HepG2 (cell line): ENCODE results near the gene FXYD5. TPM values are rescaled to one million over a fixed set of nuclear protein-coding genes. Genes with fewer than 3 reads are reported as not detected.
A peak's percentile ranks its signal among the peaks of the same experiment; 100 is the strongest.

Source experiments
- ATAC-seq: fragments of 200-7000 bp; cut with Tn5 transposase; 3 replicates; pipeline ENCODE4 v1.9.1; 2020; ENCODE audit warnings: mild to moderate bottlenecking, moderate library complexity
- BruUV-seq: library from RNA; stranded (reverse); fragments of 400-500 nt; replicated peaks from 2 replicates; lab custom pipeline; 2021; lab: Mats Ljungman, UMichigan
- CTCF ChIA-PET: fragments of 300-600 bp; formaldehyde crosslinking; extraction: SDS; loops from one replicate; lab custom pipeline; 2021; ENCODE audit warnings: low total read pairs, inconsistent platforms, low intra/inter-chr PET ratio; lab: Yijun Ruan, JAX
- POLR2A ChIA-PET: fragments of 350-600 bp; sonication (Branson Sonifier 250); formaldehyde crosslinking; loops from one replicate; lab custom pipeline; 2020; ENCODE audit warnings: antibody characterized with exemption, inconsistent platforms; lab: Yijun Ruan, JAX
- DNase-seq: peaks from one replicate; pipeline ENCODE4 v3.0.0-alpha.2; 2015; ENCODE audit warnings: low spot score
- FAIRE-seq: peaks from 3 replicates; lab custom pipeline; 2011; peaks lifted over from hg19 to GRCh38; lab: Jason Lieb, UNC
- H2AFZ ChIP-seq: one replicate; pipeline ENCODE4 v1.6.1; 2011; ENCODE audit warnings: low read length, inconsistent platforms
- H3K27ac ChIP-seq: fragments of 300-600 bp; 3 replicates; pipeline ENCODE4 v1.8.0; 2011; ENCODE audit warnings: mixed run types, mild to moderate bottlenecking, mixed read lengths, low read length, inconsistent platforms; ENCODE audit not compliant: insufficient read depth; ENCODE audit errors: extremely low read length
- H3K27me3 ChIP-seq, 2 experiments: fragments of 200-600 bp in 1 of 2; 2 replicates in 1 of 2; 3 replicates in 1 of 2; pipeline versions ENCODE4 v1.6.0 to v1.8.0; 2011; ENCODE audit warnings: low read length in 2 of 2, mild to moderate bottlenecking in 2 of 2, moderate library complexity in 2 of 2, inconsistent platforms in 1 of 2; ENCODE audit not compliant: insufficient read depth in 2 of 2, control insufficient read depth in 1 of 2
- H3K36me3 ChIP-seq, 2 experiments: fragments of 200-600 bp in 1 of 2; replicated peaks in 1 of 2; 2 replicates in 1 of 2; 3 replicates in 1 of 2; pipeline versions ENCODE4 v1.5.1 to v1.8.0; 2011; ENCODE audit warnings: low read length in 2 of 2, inconsistent platforms in 1 of 2; ENCODE audit not compliant: insufficient read depth in 2 of 2, control insufficient read depth in 1 of 2
- H3K4me1 ChIP-seq: 2 replicates; pipeline ENCODE4 v1.5.1; 2012; ENCODE audit warnings: low read length, inconsistent platforms; ENCODE audit not compliant: insufficient read depth
- H3K4me2 ChIP-seq: 2 replicates; pipeline ENCODE4 v1.6.0; 2011; ENCODE audit warnings: low read depth, low read length, inconsistent platforms
- H3K4me3 ChIP-seq, 3 experiments: fragments of 200-600 bp in 1 of 3; sonication (generic), shearing (Covaris generic) in 1 of 3; replicated peaks in 1 of 3; 2 replicates each; pipeline ENCODE4 v1.5.1; 2011 to 2016; ENCODE audit warnings: low read length in 3 of 3, inconsistent platforms in 2 of 3, low read depth in 2 of 3, mild to moderate bottlenecking in 2 of 3, control low read depth in 1 of 3, mixed read lengths in 1 of 3; ENCODE audit not compliant: insufficient read depth in 1 of 3
- H3K79me2 ChIP-seq: one replicate; pipeline ENCODE4 v1.6.1; 2011; ENCODE audit warnings: low read length, inconsistent platforms; ENCODE audit not compliant: insufficient read depth
- H3K9ac ChIP-seq: 2 replicates; pipeline ENCODE4 v1.6.0; 2011; ENCODE audit warnings: mild to moderate bottlenecking, low read depth, low read length, inconsistent platforms; ENCODE audit not compliant: insufficient read depth
- H3K9me3 ChIP-seq: 2 replicates; pipeline ENCODE4 v1.5.1; 2012; ENCODE audit warnings: mild to moderate bottlenecking, low read length
- H4K20me1 ChIP-seq: 2 replicates; pipeline ENCODE4 v1.6.0; 2011; ENCODE audit warnings: inconsistent platforms, mild to moderate bottlenecking, low read length, moderate library complexity; ENCODE audit not compliant: insufficient read depth
- SMARCC2 ChIP-seq: fragments of 450-650 bp; IDR thresholded peaks from 2 replicates; pipeline ENCODE4 v1.6.1; 2017; ENCODE audit warnings: antibody characterized with exemption, mild to moderate bottlenecking
- TMF1 ChIP-seq: sonication (generic); formaldehyde crosslinking; IDR thresholded peaks from 2 replicates; pipeline ENCODE4 v1.8.1; 2022; ENCODE audit warnings: low read depth, missing genetic modification reagents
- ZMYM3 ChIP-seq: sonication (generic); formaldehyde crosslinking; IDR thresholded peaks from 2 replicates; pipeline ENCODE4 v1.5.1; 2020; ENCODE audit warnings: mild to moderate bottlenecking, missing genetic modification reagents
- ZNF224 ChIP-seq: sonication (generic); formaldehyde crosslinking; IDR thresholded peaks from 2 replicates; pipeline ENCODE4 v1.5.0; 2020; ENCODE audit warnings: mild to moderate bottlenecking, missing genetic modification reagents
- ZNF468 ChIP-seq: sonication (generic); formaldehyde crosslinking; IDR thresholded peaks from 2 replicates; pipeline ENCODE4 v1.8.0; 2022; ENCODE audit warnings: mild to moderate bottlenecking, moderate library complexity, missing genetic modification reagents
- ZNF503 ChIP-seq: sonication (generic); formaldehyde crosslinking; IDR thresholded peaks from 2 replicates; pipeline ENCODE4 v1.4.0; 2020; ENCODE audit warnings: missing genetic modification reagents
- ZNF629 ChIP-seq: sonication (generic); formaldehyde crosslinking; conservative IDR thresholded peaks from 2 replicates; pipeline ENCODE4 v1.5.0; 2020; ENCODE audit warnings: missing genetic modification reagents
- ZNF7 ChIP-seq: IDR thresholded peaks from 2 replicates; pipeline ENCODE4 v1.6.1; 2016; ENCODE audit warnings: missing biosample characterization, missing genetic modification reagents
- ZSCAN20 ChIP-seq: sonication (generic); formaldehyde crosslinking; IDR thresholded peaks from 2 replicates; pipeline ENCODE4 v1.4.0; 2020; ENCODE audit warnings: missing genetic modification reagents, mild to moderate bottlenecking, borderline replicate concordance
- WGBS: methylation state at CpG from one replicate; pipeline ENCODE4 v1.1.6; 2017; ENCODE audit warnings: low lambda C conversion rate; 5-methylcytosine and 5-hydroxymethylcytosine counted together
- in situ Hi-C: cut with HindIII; loops from 2 replicates; pipeline ENCODE4 v1.10.0; 2017; ENCODE audit warnings: low pct_unique_long_range_greater_than_20kb; ENCODE audit not compliant: extremely low pct_ligation_motif_present
- intact Hi-C: fragments of 100-400 bp; cut with micrococcal nuclease; formaldehyde crosslinking; loops from one replicate; pipeline ENCODE4 v1.10.0; 2022; ENCODE audit not compliant: unreplicated experiment
- polyA plus RNA-seq, 8 experiments: library from polyadenylated mRNA; depleted of rRNA in 3 of 8; stranded (reverse) in 7 of 8; unstranded in 1 of 8; fragments of >200 nt; fragmentation: Illumina TruSeq in 4 of 8; extraction: Trizol in 4 of 8; gene quantifications; 2 replicates each; pipeline versions ENCODE4 v1.2.1 to v1.2.3, GENCODE V29; 2011 to 2016; ENCODE audit warnings: low read depth in 4 of 8, missing spikeins in 1 of 8, mixed read lengths in 1 of 8; ENCODE audit not compliant: insufficient read depth in 1 of 8
- total RNA-seq, 5 experiments: library from RNA; depleted of rRNA; stranded (reverse); fragments of >200 nt; fragmentation: Illumina TruSeq; extraction: Trizol; gene quantifications; 2 replicates each; pipeline ENCODE4 v1.2.3, GENCODE V29; 2016; ENCODE audit warnings: low read depth in 1 of 5

The FXYD5 gene
- total and polyA plus RNA-seq, 2 of the 13 experiments (the other 11 are each of a cell fraction or from before 2014, with no cell fraction given), result 0.65 TPM; not detected in 1

GRCh38 chr19:35159606-35160005, 5.1 kb downstream of the FXYD5 start:
- H3K9me3 ChIP-seq, result peaks cover 7% of the 10 kb centered on the region; the same call in 1 of the 2 replicates
- BruUV-seq, result no TSS peak
- no peak overlapping the region for H3K27ac ChIP-seq
- peaks cover 10 to 34% of the 10 kb centered on the region in 2 experiments; a peak in 4 of 5 replicates for H3K27me3 ChIP-seq
- DNase-seq (no peak), ATAC-seq (no peak), FAIRE-seq (no peak)
- H3K9ac ChIP-seq, result no peak overlapping the region
- H2AFZ ChIP-seq, result no peak overlapping the region
- peaks cover 8% of the 10 kb centered on the region; the same call in 1 of the 2 replicates for H3K4me1 ChIP-seq
- WGBS, result 43% methylated on average over 7 of the region's 8 CpGs
- no peaks in the 10 kb centered on the region for H4K20me1 ChIP-seq
- TF ChIP-seq ZNF468 (CRISPR knock-in tag) (no peak), ZNF629 (CRISPR knock-in tag) (peak; percentile 82), ZMYM3 (CRISPR knock-in tag) (peak; percentile 38; the same call in 1 of the 2 replicates), ZNF224 (CRISPR knock-in tag) (no peak), ZNF503 (no peak), ZNF7 (CRISPR knock-in tag) (no peak), TMF1 (CRISPR knock-in tag) (no peak), SMARCC2 (no peak), ZSCAN20 (no peak)
- H3K4me2 ChIP-seq, result no peak overlapping the region
- ChIA-PET POLR2A (no interaction called here), CTCF (no interaction called here)
- in situ Hi-C loops (no loop called here), intact Hi-C loops (no loop called here)
- H3K79me2 ChIP-seq, result no peaks in the 10 kb centered on the region
- no peaks in the 10 kb centered on the region for H3K36me3 ChIP-seq
- no peak overlapping the region for H3K4me3 ChIP-seq
